ENCODE measurements around the gene DNAH6. TPM values are rescaled to one million over a fixed set of nuclear protein-coding genes. Genes with fewer than 3 reads are reported as not detected.

Gene DNAH6
- total and polyA plus RNA-seq, 2 of the 13 experiments (the other 11 are each of a cell fraction or from before 2014, with no cell fraction given): 0.01 TPM; not detected in 1

DNA sequence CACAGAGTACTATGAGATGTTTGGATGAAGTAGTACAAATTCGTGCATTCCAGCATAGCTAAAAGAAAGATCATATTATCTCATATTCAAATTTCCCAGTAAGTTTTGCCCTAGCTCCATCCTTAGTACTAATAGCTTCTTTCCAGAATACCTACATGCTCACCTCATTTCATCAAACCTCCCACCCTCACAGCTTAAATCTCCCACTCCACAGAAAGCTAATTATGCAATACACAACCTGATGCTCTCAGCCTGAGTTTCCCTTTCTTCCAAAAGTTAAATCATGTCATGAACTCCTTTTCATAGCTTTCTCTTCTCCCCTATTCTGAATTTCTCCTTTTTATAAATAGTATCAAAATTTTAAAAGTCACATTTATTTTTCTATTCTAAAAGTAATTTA, 34.6 kb downstream of the DNAH6 start:
- H3K4me3 ChIP-seq (replicated peaks in 1 of 3; ENCODE audit: insufficient read depth in 1 of 3, low read depth in 2 of 3, low read length in 3 of 3): no peak overlapping the region
- no peaks in the 10 kb centered on the region for H4K20me1 ChIP-seq (ENCODE audit: insufficient read depth, low read length)
- no peak overlapping the region for H2AFZ ChIP-seq (ENCODE audit: low read length)
- DNase-seq (ENCODE audit: low spot score) (no peak), ATAC-seq (no peak), FAIRE-seq (no peak)
- H3K79me2 ChIP-seq (ENCODE audit: insufficient read depth, low read length): no peaks in the 10 kb centered on the region
- H3K9ac ChIP-seq (ENCODE audit: insufficient read depth, low read depth, low read length): no peak overlapping the region
- in situ Hi-C loops (cut with HindIII; ENCODE audit: extremely low pct_ligation_motif_present, low pct_unique_long_range_greater_than_20kb): no loop called here
- H3K36me3 ChIP-seq (replicated peaks in 1 of 2; ENCODE audit: control insufficient read depth in 1 of 2, insufficient read depth in 2 of 2, low read length in 2 of 2): no peaks in the 10 kb centered on the region
- H3K27ac ChIP-seq (ENCODE audit: extremely low read length, insufficient read depth, low read length): no peak overlapping the region
- H3K4me2 ChIP-seq (ENCODE audit: low read depth, low read length): no peak overlapping the region
- POLR2A ChIA-PET: no interaction called here
- intact Hi-C loops (cut with micrococcal nuclease; ENCODE audit: unreplicated experiment): no loop called here
- H3K9me3 ChIP-seq (ENCODE audit: low read length): no peaks in the 10 kb centered on the region
- CTCF ChIA-PET (ENCODE audit: low intra/inter-chr PET ratio, low total read pairs): no interaction called here
- H3K4me1 ChIP-seq (ENCODE audit: insufficient read depth, low read length): no peaks in the 10 kb centered on the region
- no TSS peak for BruUV-seq (replicated peaks)
- no peaks in the 10 kb centered on the region for H3K27me3 ChIP-seq (ENCODE audit: control insufficient read depth in 1 of 2, insufficient read depth in 2 of 2, low read length in 2 of 2)
- WGBS (ENCODE audit: low lambda C conversion rate): 0% methylated on average over 1 of the region's 1 CpG
- TF ChIP-seq MBNL3 (CRISPR knock-in tag; conservative IDR thresholded peaks at IDR 0.05): no peak
- no peak for TF ChIP-seq HOXA3 (CRISPR knock-in tag; IDR thresholded peaks at IDR 0.05)
- TF ChIP-seq ADNP (CRISPR knock-in tag; IDR thresholded peaks at IDR 0.05): no peak
- no peak for TF ChIP-seq ZNF33A (CRISPR knock-in tag; IDR thresholded peaks at IDR 0.05; ENCODE audit: borderline replicate concordance)
- no peak for TF ChIP-seq RXRA (CRISPR knock-in tag; IDR thresholded peaks at IDR 0.05)
- TF ChIP-seq ELF3 (CRISPR knock-in tag; IDR thresholded peaks at IDR 0.05): no peak
- TF ChIP-seq, protein P1, sequence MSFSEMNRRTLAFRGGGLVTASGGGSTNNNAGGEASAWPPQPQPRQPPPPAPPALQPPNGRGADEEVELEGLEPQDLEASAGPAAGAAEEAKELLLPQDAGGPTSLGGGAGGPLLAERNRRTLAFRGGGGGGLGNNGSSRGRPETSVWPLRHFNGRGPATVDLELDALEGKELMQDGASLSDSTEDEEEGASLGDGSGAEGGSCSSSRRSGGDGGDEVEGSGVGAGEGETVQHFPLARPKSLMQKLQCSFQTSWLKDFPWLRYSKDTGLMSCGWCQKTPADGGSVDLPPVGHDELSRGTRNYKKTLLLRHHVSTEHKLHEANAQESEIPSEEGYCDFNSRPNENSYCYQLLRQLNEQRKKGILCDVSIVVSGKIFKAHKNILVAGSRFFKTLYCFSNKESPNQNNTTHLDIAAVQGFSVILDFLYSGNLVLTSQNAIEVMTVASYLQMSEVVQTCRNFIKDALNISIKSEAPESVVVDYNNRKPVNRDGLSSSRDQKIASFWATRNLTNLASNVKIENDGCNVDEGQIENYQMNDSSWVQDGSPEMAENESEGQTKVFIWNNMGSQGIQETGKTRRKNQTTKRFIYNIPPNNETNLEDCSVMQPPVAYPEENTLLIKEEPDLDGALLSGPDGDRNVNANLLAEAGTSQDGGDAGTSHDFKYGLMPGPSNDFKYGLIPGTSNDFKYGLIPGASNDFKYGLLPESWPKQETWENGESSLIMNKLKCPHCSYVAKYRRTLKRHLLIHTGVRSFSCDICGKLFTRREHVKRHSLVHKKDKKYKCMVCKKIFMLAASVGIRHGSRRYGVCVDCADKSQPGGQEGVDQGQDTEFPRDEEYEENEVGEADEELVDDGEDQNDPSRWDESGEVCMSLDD (CRISPR knock-in tag; IDR thresholded peaks at IDR 0.05; ENCODE audit: borderline replicate concordance): no peak
- TF ChIP-seq KDM5B (CRISPR knock-in tag; IDR thresholded peaks at IDR 0.05; ENCODE audit: borderline replicate concordance): no peak
- TF ChIP-seq CBX5 (CRISPR knock-in tag; IDR thresholded peaks at IDR 0.05; ENCODE audit: borderline replicate concordance): no peak
- TF ChIP-seq, protein P2, sequence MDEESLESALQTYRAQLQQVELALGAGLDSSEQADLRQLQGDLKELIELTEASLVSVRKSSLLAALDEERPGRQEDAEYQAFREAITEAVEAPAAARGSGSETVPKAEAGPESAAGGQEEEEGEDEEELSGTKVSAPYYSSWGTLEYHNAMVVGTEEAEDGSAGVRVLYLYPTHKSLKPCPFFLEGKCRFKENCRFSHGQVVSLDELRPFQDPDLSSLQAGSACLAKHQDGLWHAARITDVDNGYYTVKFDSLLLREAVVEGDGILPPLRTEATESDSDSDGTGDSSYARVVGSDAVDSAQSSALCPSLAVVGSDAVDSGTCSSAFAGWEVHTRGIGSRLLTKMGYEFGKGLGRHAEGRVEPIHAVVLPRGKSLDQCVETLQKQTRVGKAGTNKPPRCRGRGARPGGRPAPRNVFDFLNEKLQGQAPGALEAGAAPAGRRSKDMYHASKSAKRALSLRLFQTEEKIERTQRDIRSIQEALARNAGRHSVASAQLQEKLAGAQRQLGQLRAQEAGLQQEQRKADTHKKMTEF (CRISPR knock-in tag; IDR thresholded peaks at IDR 0.05): no peak
- TF ChIP-seq SRSF4 (IDR thresholded peaks at IDR 0.05; ENCODE audit: low read depth, low read length, poor library complexity, severe bottlenecking): no peak
- TF ChIP-seq HNF4A (CRISPR knock-in tag; IDR thresholded peaks at IDR 0.05): no peak
- no peak for TF ChIP-seq MED8 (CRISPR knock-in tag; IDR thresholded peaks at IDR 0.05; ENCODE audit: insufficient replicate concordance)
- TF ChIP-seq, protein P3, sequence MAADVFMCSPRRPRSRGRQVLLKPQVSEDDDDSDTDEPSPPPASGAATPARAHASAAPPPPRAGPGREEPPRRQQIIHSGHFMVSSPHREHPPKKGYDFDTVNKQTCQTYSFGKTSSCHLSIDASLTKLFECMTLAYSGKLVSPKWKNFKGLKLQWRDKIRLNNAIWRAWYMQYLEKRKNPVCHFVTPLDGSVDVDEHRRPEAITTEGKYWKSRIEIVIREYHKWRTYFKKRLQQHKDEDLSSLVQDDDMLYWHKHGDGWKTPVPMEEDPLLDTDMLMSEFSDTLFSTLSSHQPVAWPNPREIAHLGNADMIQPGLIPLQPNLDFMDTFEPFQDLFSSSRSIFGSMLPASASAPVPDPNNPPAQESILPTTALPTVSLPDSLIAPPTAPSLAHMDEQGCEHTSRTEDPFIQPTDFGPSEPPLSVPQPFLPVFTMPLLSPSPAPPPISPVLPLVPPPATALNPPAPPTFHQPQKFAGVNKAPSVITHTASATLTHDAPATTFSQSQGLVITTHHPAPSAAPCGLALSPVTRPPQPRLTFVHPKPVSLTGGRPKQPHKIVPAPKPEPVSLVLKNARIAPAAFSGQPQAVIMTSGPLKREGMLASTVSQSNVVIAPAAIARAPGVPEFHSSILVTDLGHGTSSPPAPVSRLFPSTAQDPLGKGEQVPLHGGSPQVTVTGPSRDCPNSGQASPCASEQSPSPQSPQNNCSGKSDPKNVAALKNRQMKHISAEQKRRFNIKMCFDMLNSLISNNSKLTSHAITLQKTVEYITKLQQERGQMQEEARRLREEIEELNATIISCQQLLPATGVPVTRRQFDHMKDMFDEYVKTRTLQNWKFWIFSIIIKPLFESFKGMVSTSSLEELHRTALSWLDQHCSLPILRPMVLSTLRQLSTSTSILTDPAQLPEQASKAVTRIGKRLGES (CRISPR knock-in tag; IDR thresholded peaks at IDR 0.05; ENCODE audit: borderline replicate concordance): no peak
- TF ChIP-seq ZNF441 (CRISPR knock-in tag; IDR thresholded peaks at IDR 0.05; ENCODE audit: borderline replicate concordance): no peak
- no peak for TF ChIP-seq NCOA1 (CRISPR knock-in tag; IDR thresholded peaks at IDR 0.05)
- TF ChIP-seq ZNF543 (CRISPR knock-in tag; IDR thresholded peaks at IDR 0.05): no peak
